MM.1S (cell line): ENCODE measurements around the gene TAP2.
"Not testable (repeated sequence)": the region's sequence is repeated elsewhere in the genome, so short reads cannot be mapped to it uniquely, and the experiment has no call there.

Source experiments
- DNase-seq: peaks from one replicate; pipeline ENCODE4 v3.0.0-alpha.2; 2015
- H2AFZ ChIP-seq: fragments of 300-600 bp; sonication (generic); 2 replicates; pipeline ENCODE4 v1.6.0; 2016; ENCODE audit warnings: antibody characterized with exemption, low read length
- H3F3A ChIP-seq: fragments of 300-600 bp; sonication (generic); 2 replicates; pipeline ENCODE4 v1.6.1; 2016; ENCODE audit warnings: mild to moderate bottlenecking, antibody characterized with exemption, low read length, moderate library complexity, mixed read lengths; ENCODE audit not compliant: insufficient read depth
- H3K27ac ChIP-seq: fragments of 300-600 bp; sonication (generic); 2 replicates; pipeline ENCODE4 v1.5.1; 2016; ENCODE audit warnings: mild to moderate bottlenecking, low read length
- H3K27me3 ChIP-seq: fragments of 300-600 bp; sonication (generic); replicated peaks from 2 replicates; pipeline ENCODE4 v1.6.0; 2016; ENCODE audit warnings: low read length; ENCODE audit not compliant: insufficient read depth
- H3K36me3 ChIP-seq: fragments of 300-600 bp; sonication (generic); replicated peaks from 2 replicates; pipeline ENCODE4 v1.6.1; 2016; ENCODE audit warnings: mild to moderate bottlenecking, low read length, mixed read lengths; ENCODE audit not compliant: insufficient read depth
- H3K4me1 ChIP-seq: fragments of 300-600 bp; sonication (generic); 2 replicates; pipeline ENCODE4 v1.6.1; 2016; ENCODE audit warnings: low read length, mixed read lengths
- H3K4me2 ChIP-seq: fragments of 300-600 bp; sonication (generic); 2 replicates; pipeline ENCODE4 v1.6.0; 2016; ENCODE audit warnings: low read depth, low read length
- H3K4me3 ChIP-seq: fragments of 300-600 bp; sonication (generic); 2 replicates; pipeline ENCODE4 v1.5.1; 2016; ENCODE audit warnings: low read length, mixed read lengths
- H3K79me2 ChIP-seq: fragments of 300-600 bp; sonication (generic); 2 replicates; pipeline ENCODE4 v1.6.1; 2016; ENCODE audit warnings: mixed run types, low read length, mixed read lengths
- H3K9ac ChIP-seq: fragments of 300-600 bp; sonication (generic); 2 replicates; pipeline ENCODE4 v1.6.1; 2016; ENCODE audit warnings: low read length, mixed read lengths
- H3K9me2 ChIP-seq: fragments of 300-600 bp; sonication (generic); replicated peaks from 2 replicates; pipeline ENCODE4 v1.6.1; 2016; ENCODE audit warnings: mild to moderate bottlenecking, low read length, mixed read lengths; ENCODE audit not compliant: insufficient read depth
- H3K9me3 ChIP-seq: fragments of 300-600 bp; sonication (generic); replicated peaks from 2 replicates; pipeline ENCODE4 v1.6.1; 2016; ENCODE audit warnings: mild to moderate bottlenecking, low read length, mixed read lengths; ENCODE audit not compliant: insufficient read depth
- H4K20me1 ChIP-seq: fragments of 300-600 bp; sonication (generic); 2 replicates; pipeline ENCODE4 v1.6.1; 2016; ENCODE audit warnings: mild to moderate bottlenecking, low read length, moderate library complexity, mixed read lengths; ENCODE audit not compliant: insufficient read depth
- EZH2 ChIP-seq: fragments of 300-600 bp; sonication (generic); optimal IDR thresholded peaks from 2 replicates; pipeline ENCODE3; 2017; ENCODE audit warnings: low read depth, mild to moderate bottlenecking, antibody characterized with exemption, low read length, mixed read lengths
- EZH2phosphoT487 ChIP-seq: fragments of 300-600 bp; sonication (generic); IDR thresholded peaks from 2 replicates; pipeline ENCODE4 v1.6.1; 2018; ENCODE audit warnings: antibody characterized with exemption, low read length
- TF ChIP-seq, protein P1 (sequence below): fragments of 300-600 bp; sonication (generic); IDR thresholded peaks from 2 replicates; pipeline ENCODE4 v1.5.1; 2016; ENCODE audit warnings: antibody characterized with exemption, low read length, mixed read lengths

The TAP2 gene

DNA sequence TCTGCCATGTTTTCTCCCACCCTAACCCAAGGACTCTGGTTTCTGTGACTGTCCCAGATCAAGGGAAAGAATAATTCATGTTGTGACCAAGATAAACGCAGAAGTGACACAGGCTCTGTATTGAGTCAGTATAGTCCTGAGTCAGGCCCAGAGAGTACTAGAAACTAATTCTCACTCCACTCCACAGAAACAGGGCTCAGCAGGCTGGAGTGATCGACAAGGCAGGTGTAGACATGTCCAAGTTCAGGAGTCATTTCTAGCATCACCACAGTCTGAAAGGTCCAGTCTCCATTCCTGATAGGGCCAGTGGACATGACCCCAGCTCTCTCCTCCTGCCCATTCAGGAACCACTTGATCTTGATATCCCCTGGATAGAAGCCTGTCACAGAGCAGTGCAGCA lies 24.4 kb downstream of the TAP2 start:
- H2AFZ ChIP-seq: no peak overlapping the region
- no peak overlapping the region for H3K4me2 ChIP-seq
- no peaks in the 10 kb centered on the region for H3K27me3 ChIP-seq
- H3K4me3 ChIP-seq: no peak overlapping the region
- no peaks in the 10 kb centered on the region for H3K36me3 ChIP-seq
- H3F3A ChIP-seq: peaks cover 17% of the 10 kb centered on the region
- H3K9ac ChIP-seq: no peak overlapping the region
- DNase-seq: no peak
- H3K79me2 ChIP-seq: no peaks in the 10 kb centered on the region
- no peaks in the 10 kb centered on the region for H4K20me1 ChIP-seq
- peaks cover 26% of the 10 kb centered on the region for H3K4me1 ChIP-seq
- TF ChIP-seq EZH2: no peak
- TF ChIP-seq EZH2phosphoT487: no peak
- TF ChIP-seq, protein P1, sequence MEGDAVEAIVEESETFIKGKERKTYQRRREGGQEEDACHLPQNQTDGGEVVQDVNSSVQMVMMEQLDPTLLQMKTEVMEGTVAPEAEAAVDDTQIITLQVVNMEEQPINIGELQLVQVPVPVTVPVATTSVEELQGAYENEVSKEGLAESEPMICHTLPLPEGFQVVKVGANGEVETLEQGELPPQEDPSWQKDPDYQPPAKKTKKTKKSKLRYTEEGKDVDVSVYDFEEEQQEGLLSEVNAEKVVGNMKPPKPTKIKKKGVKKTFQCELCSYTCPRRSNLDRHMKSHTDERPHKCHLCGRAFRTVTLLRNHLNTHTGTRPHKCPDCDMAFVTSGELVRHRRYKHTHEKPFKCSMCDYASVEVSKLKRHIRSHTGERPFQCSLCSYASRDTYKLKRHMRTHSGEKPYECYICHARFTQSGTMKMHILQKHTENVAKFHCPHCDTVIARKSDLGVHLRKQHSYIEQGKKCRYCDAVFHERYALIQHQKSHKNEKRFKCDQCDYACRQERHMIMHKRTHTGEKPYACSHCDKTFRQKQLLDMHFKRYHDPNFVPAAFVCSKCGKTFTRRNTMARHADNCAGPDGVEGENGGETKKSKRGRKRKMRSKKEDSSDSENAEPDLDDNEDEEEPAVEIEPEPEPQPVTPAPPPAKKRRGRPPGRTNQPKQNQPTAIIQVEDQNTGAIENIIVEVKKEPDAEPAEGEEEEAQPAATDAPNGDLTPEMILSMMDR: no peak
- H3K9me2 ChIP-seq: no peaks in the 10 kb centered on the region
- H3K9me3 ChIP-seq: no peaks in the 10 kb centered on the region
- H3K27ac ChIP-seq: no peak overlapping the region

- Histone ChIP-seq H3K9ac (no peak overlapping the region), H3K36me3 (no peaks in the 10 kb centered on the region), H3K9me2 (no peaks in the 10 kb centered on the region), H3K27me3 (no peaks in the 10 kb centered on the region), H3K4me3 (no peak overlapping the region), H2AFZ (no peak overlapping the region), H3K4me2 (no peak overlapping the region), H3K4me1 (no peaks in the 10 kb centered on the region), H3K27ac (no peak overlapping the region), H3F3A (no peaks in the 10 kb centered on the region), H3K9me3 (no peaks in the 10 kb centered on the region), H3K79me2 (no peaks in the 10 kb centered on the region), H4K20me1 (no peaks in the 10 kb centered on the region)
- TF ChIP-seq EZH2 (no peak), EZH2phosphoT487 (no peak)
- TF ChIP-seq, protein P1: no peak
- no peak for DNase-seq
Measured at GRCh38 chr6:32809171-32809570, 29.4 kb downstream of the TAP2 start.

GRCh38 chr6:32807020-32807580 lies 31.4 kb downstream of the TAP2 start:
- DNase-seq: no peak
- H3F3A ChIP-seq: no peaks in the 10 kb centered on the region
- H3K4me3 ChIP-seq: no peak overlapping the region
- H3K9me3 ChIP-seq: no peaks in the 10 kb centered on the region
- H3K27ac ChIP-seq: no peak overlapping the region
- H3K4me2 ChIP-seq: no peak overlapping the region
- TF ChIP-seq EZH2phosphoT487: no peak
- no peak for TF ChIP-seq EZH2
- TF ChIP-seq, protein P1: no peak
- no peaks in the 10 kb centered on the region for H3K36me3 ChIP-seq
- no peaks in the 10 kb centered on the region; the same call in 1 of the 2 replicates for H3K27me3 ChIP-seq
- no peaks in the 10 kb centered on the region for H3K9me2 ChIP-seq
- H3K9ac ChIP-seq: no peak overlapping the region
- no peak overlapping the region for H2AFZ ChIP-seq
- H3K79me2 ChIP-seq: no peaks in the 10 kb centered on the region
- no peaks in the 10 kb centered on the region for H4K20me1 ChIP-seq
- H3K4me1 ChIP-seq: no peaks in the 10 kb centered on the region

- H3K79me2 ChIP-seq, H3K4me2 ChIP-seq, H3K4me1 ChIP-seq, H3K4me3 ChIP-seq, H3K27me3 ChIP-seq, H3F3A ChIP-seq, H3K9me2 ChIP-seq, H2AFZ ChIP-seq, H3K36me3 ChIP-seq, H3K9me3 ChIP-seq, H3K9ac ChIP-seq, H4K20me1 ChIP-seq, H3K27ac ChIP-seq, DNase-seq: not testable (repeated sequence)
Measured at GRCh38 chr6:32805404-32805803, 33.1 kb downstream of the TAP2 start.
